ENCODE measurements around the gene RAPGEF6. TPM values are rescaled to one million over a fixed set of nuclear protein-coding genes. Genes with fewer than 3 reads are reported as not detected.

RAPGEF6 gene
- total and polyA plus RNA-seq, 8 donors = 1.4 to 43.9 (median 18.1) TPM

GRCh38 chr5:131634666-131634995 is 398 bp downstream of the RAPGEF6 start:
- H3K27me3 ChIP-seq = no peaks in the 10 kb centered on the region
- H3K4me3 ChIP-seq = peak overlapping the region; percentile 63 to 83 (median 78)
- H3K27ac ChIP-seq = peak overlapping the region; percentile 92 to 99 (median 99)
- no peaks in the 10 kb centered on the region for H3K9me3 ChIP-seq
- 0 to 1% (median 0%) methylated on average over 7 to 21 of the region's 21 CpGs for WGBS, 5 donors
- no peak for TF ChIP-seq POLR2AphosphoS5 (IDR thresholded peaks at IDR 0.05)
- TF ChIP-seq EP300 (IDR thresholded peaks at IDR 0.05) = no peak
- peak in 1 of 7 experiments; percentile 4 for TF ChIP-seq CTCF (IDR thresholded peaks at IDR 0.05)
- TF ChIP-seq POLR2A (IDR thresholded peaks at IDR 0.05) = no peak
- peak; percentile 54 to 82 for DNase-seq
- intact Hi-C loops (cut with DNase I; ENCODE audit: low total_unique reads) = no loop called here
- H3K36me3 ChIP-seq = no peaks in the 10 kb centered on the region
- H3K4me1 ChIP-seq = peaks cover 14 to 55% (median 36%) of the 10 kb centered on the region in 4 donors

DNA sequence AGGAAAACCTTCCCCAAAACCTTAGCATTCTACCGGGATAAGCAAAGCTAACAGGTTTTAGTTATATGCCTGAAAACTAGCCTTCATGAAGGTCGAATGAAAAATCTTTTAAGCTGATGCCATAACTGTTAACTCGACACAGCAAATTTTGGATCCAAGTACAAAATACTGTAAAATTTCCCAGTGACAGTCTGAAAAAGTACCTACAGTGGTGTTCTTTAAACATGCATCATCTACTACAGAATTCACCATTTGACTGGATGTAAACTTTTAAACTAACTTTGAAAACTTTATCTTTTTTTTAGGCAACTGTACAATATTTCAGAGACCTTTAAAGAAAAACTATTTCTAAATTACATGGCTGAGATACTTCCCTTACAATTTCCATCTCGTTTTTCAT is 791 bp downstream of the RAPGEF6 start:
- no peak for TF ChIP-seq POLR2AphosphoS5 (IDR thresholded peaks at IDR 0.05)
- no peak for TF ChIP-seq POLR2A (IDR thresholded peaks at IDR 0.05)
- TF ChIP-seq EP300 (IDR thresholded peaks at IDR 0.05) = no peak
- TF ChIP-seq CTCF (IDR thresholded peaks at IDR 0.05) = no peak
- no peaks in the 10 kb centered on the region for H3K9me3 ChIP-seq
- DNase-seq = no peak
- intact Hi-C loops (cut with DNase I; ENCODE audit: low total_unique reads) = no loop called here
- H3K4me3 ChIP-seq = peak overlapping the region; percentile 63 to 83 (median 78)
- H3K27ac ChIP-seq = peak overlapping the region in 4 of 5 donors; percentile 97 to 99 (median 99)
- WGBS, 5 donors = 1 to 7% (median 3%) methylated on average over 4 of the region's 4 CpGs
- no peaks in the 10 kb centered on the region for H3K27me3 ChIP-seq
- H3K4me1 ChIP-seq = peaks cover 14 to 55% (median 36%) of the 10 kb centered on the region in 4 donors
- H3K36me3 ChIP-seq = no peaks in the 10 kb centered on the region

DNA sequence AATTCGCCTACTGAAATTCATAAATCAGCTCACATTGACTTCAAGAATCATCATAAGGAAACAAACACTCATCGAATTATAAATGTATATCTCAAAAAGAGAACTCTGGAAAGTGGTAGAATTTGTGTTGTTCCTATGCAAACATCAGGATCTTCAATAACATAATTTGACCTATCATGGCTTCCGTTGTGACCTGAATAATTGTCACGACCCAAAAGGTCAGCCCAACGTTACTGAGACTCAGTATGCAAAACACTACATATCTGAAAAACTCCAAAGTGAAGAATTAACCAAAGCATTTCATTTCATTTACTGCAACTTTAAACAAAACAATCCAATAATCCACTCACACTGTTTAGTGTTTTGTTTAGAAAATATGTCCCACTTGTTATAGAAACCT is 1.2 kb downstream of the RAPGEF6 start:
- TF ChIP-seq POLR2A (IDR thresholded peaks at IDR 0.05) (no peak), EP300 (IDR thresholded peaks at IDR 0.05) (no peak), POLR2AphosphoS5 (IDR thresholded peaks at IDR 0.05) (no peak), CTCF (IDR thresholded peaks at IDR 0.05) (no peak)

DNA sequence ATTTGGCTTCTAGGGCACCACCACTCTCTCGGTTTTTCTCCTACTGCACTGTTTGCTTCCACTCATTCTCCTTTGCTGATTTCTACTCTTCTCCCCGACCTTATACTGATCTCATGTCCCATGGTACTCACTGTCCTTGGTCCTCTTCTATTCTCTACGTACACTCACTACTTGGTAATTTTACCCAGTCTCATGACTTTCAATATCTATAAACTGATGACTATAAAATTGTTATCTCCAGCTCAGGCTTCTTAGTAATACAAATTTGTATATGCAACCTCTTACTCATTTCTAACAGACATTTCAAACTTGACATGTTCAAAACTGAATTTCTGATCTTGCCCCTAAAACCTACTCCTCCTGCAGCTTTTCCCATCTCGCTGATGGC is 4.1 kb downstream of the RAPGEF6 start:
- no peaks in the 10 kb centered on the region for H3K9me3 ChIP-seq
- no peak for TF ChIP-seq EP300 (IDR thresholded peaks at IDR 0.05)
- no peak for TF ChIP-seq POLR2AphosphoS5 (IDR thresholded peaks at IDR 0.05)
- no peak for TF ChIP-seq POLR2A (IDR thresholded peaks at IDR 0.05)
- no peak for TF ChIP-seq CTCF (IDR thresholded peaks at IDR 0.05)
- intact Hi-C loops (cut with DNase I; ENCODE audit: low total_unique reads) = no loop called here
- peaks cover 14 to 53% (median 36%) of the 10 kb centered on the region in 4 donors for H3K4me1 ChIP-seq
- H3K4me3 ChIP-seq = no peak overlapping the region
- DNase-seq = no peak
- H3K27ac ChIP-seq = no peak overlapping the region
- H3K27me3 ChIP-seq = no peaks in the 10 kb centered on the region
- H3K36me3 ChIP-seq = no peaks in the 10 kb centered on the region
- WGBS, 5 donors = 61 to 80% (median 69%) methylated on average over 4 of the region's 4 CpGs

More for the DNA sequence above, 1.2 kb downstream of the RAPGEF6 start:
- no peak for DNase-seq
- no peaks in the 10 kb centered on the region for H3K27me3 ChIP-seq
- H3K4me1 ChIP-seq = peaks cover 14 to 55% (median 36%) of the 10 kb centered on the region in 4 donors
- 44 to 52% (median 49%) methylated on average over 5 of the region's 5 CpGs for WGBS, 5 donors
- H3K9me3 ChIP-seq = no peaks in the 10 kb centered on the region
- intact Hi-C loops (cut with DNase I; ENCODE audit: low total_unique reads) = no loop called here
- no peaks in the 10 kb centered on the region for H3K36me3 ChIP-seq
- peak overlapping the region in 4 of 5 donors; percentile 97 to 99 (median 99) for H3K27ac ChIP-seq
- peak overlapping the region; percentile 63 to 83 (median 78) for H3K4me3 ChIP-seq
